PFSK-1 (cell line): Measurements from ENCODE around the gene USP48.

Experiments
- FOXP2 ChIP-seq: optimal IDR thresholded peaks from 2 replicates; pipeline ENCODE3; 2011; ENCODE audit warnings: borderline replicate concordance, control low read depth, inconsistent platforms; ENCODE audit not compliant: insufficient read depth; ENCODE audit errors: extremely low read length, extremely low read depth
- POLR2AphosphoS5 ChIP-seq: IDR thresholded peaks from 2 replicates; pipeline ENCODE4 v1.6.1; 2012; ENCODE audit warnings: low read depth, mild to moderate bottlenecking, control low read depth, low read length, moderate library complexity
- REST ChIP-seq, 2 experiments: IDR thresholded peaks; 2 replicates each; pipeline versions ENCODE4 v1.6.1 to v1.8.0; 2011 to 2012; ENCODE audit warnings: low read depth in 2 of 2, low read length in 2 of 2, control low read depth in 1 of 2, inconsistent platforms in 1 of 2, mild to moderate bottlenecking in 1 of 2, moderate library complexity in 1 of 2; ENCODE audit not compliant: insufficient read depth in 1 of 2
- SIN3A ChIP-seq: IDR thresholded peaks from 2 replicates; pipeline ENCODE4 v1.6.1; 2012; ENCODE audit warnings: mild to moderate bottlenecking, low read length, moderate library complexity, borderline replicate concordance; ENCODE audit not compliant: insufficient read depth
- TAF1 ChIP-seq: IDR thresholded peaks from 2 replicates; pipeline ENCODE4 v1.6.1; 2012; ENCODE audit warnings: low read length, control low read depth, borderline replicate concordance; ENCODE audit not compliant: insufficient read depth

USP48 gene

GRCh38 chr1:21759182-21759581 lies 23.8 kb downstream of the USP48 start:
- TF ChIP-seq POLR2AphosphoS5 (no peak), TAF1 (no peak), REST (IDR thresholded peaks at IDR 0.05; ENCODE audit: insufficient read depth in 1 of 2, low read depth in 2 of 2, low read length in 2 of 2) (no peak), FOXP2 (no peak), SIN3A (no peak)

DNA sequence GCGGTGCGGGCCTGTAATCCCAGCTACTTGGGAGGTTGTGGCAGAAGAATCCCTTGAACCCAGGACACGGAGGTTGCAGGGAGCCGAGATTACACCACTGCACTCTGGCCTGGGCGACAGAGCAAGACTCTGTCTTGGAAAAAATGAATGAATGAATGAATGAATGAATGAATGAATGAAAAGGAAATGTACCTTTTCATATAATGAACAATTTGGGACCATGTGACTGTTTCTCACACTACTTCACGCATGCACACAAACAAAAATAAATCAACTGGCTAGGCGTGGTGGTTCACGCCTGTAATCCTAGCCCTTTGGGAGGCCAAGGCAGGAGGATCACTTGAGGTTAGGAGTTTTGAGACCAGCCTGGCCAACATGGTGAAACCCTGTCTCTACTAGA lies 24.3 kb downstream of the USP48 start:
- TF ChIP-seq FOXP2 (no peak), SIN3A (no peak), REST (IDR thresholded peaks at IDR 0.05; ENCODE audit: insufficient read depth in 1 of 2, low read depth in 2 of 2, low read length in 2 of 2) (no peak), TAF1 (no peak), POLR2AphosphoS5 (no peak)

- TF ChIP-seq POLR2AphosphoS5 (no peak), FOXP2 (no peak), SIN3A (no peak)
Observed at GRCh38 chr1:21756393-21757089, 26.4 kb downstream of the USP48 start.

DNA sequence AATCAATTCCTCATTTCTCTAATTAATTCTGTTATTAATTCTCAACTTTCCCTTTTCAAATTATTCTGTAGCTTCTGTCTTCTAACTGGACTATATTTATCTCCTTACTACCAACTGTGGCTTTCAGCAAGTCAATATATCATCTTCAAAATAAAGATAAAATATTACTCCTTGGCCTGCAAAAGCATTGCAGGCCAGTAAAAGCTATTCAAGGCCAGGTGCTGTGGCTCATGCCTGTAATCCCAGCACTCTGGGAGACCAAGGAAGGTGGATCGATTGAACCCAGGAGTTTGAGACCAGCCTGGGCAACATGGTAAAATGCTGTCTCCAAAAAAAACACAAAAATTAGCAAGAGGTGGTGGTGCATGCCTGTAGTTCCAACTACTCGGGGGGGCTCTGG lies 27.9 kb downstream of the USP48 start:
- TF ChIP-seq FOXP2 (no peak), REST (IDR thresholded peaks at IDR 0.05; ENCODE audit: insufficient read depth in 1 of 2, low read depth in 2 of 2, low read length in 2 of 2) (no peak), TAF1 (no peak), SIN3A (no peak), POLR2AphosphoS5 (no peak)

- TF ChIP-seq TAF1 (no peak), REST (IDR thresholded peaks at IDR 0.05; ENCODE audit: insufficient read depth in 1 of 2, low read depth in 2 of 2, low read length in 2 of 2) (no peak), FOXP2 (no peak), SIN3A (no peak), POLR2AphosphoS5 (no peak)
Observed at GRCh38 chr1:21754583-21754982, 28.4 kb downstream of the USP48 start.
